DMS79 treated with DMSO at 0.1 percent for 48 hours (cell line): Measurements from ENCODE around the gene A1BG.
A peak's percentile ranks its signal among the peaks of the same experiment; 100 is the strongest.
"Not testable (repeated sequence)": the region's sequence is repeated elsewhere in the genome, so short reads cannot be mapped to it uniquely, and the experiment has no call there.

Source experiments
- DNase-seq: peaks from one replicate; lab custom pipeline; 2025; lab: John Stamatoyannopoulos, UW

A1BG gene

DNA sequence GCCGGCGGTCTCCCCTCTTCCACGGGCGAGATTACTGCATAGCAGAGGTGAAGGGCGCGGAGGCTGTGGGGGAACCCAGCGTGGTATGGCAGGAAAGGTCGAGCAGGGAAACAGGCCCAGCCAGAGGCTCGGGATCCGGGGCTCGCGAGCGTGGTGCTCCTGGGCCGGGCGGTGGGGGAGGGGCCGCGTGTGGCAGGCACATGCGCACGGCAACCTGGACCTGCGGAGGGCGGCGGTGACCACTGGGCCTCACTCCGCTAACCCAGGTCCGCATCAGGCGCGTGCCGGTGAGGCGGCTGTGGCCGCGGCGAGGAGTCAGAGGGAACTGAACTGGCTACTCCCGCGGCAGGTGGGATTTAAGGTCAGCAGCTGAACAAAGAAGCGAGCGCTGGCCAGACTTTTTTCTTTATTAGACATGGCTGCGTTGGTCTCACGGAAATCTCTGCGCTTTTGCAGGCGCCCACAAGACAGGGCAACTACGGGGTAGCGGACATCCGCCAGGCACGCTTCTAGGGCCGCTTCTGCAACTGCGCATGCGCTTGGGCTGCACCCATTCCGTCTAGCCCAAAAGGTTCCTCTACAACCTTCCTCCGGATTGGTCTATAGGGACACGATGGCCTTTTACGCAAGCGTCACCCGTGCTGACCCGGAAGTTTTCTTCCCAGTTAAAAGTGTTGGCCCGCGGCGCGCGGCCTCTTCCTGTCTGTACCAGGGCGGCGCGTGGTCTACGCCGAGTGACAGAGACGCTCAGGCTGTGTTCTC is 33.5 kb upstream of the A1BG start, which contains the start of gene RPS5:
Gene RPS5, plus strand, starts transcription at position 694 of the 762 bp plus-strand sequence. CDS start 869 bp downstream, outside the sequence.
- peak; percentile 97 for DNase-seq

DNA sequence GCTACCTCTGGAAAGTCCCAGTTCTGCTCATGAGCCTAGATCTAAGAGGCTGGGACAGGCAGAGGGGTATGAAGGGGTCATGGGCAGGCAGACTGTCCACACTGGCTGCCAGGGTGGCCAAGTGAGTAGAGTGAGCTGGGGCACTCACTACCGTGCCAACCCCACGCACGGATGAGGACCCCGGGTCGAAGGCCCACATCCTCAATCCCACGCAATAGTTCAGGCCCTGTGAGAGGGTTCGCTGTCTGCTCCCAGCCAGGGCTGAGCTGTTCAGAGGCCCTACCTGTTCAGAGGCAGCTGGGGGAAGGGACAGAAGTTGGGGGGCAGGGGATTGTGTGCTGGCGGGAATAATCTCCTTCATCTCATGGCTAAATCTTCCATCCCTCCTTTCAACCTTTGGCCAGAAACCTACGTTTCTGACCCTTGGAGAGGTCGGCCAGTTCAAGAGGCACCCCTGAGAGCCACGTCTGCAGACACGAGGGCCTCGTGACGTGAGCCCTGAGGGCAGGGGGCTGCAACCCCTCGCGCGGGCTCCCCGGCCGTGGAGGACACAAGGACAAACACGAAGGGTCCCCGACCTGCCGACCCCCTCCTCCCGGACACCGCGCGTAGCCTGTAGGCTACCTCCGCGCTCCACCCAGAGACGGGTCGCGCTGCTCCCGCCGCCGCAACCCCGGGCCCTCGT is 32.7 kb upstream of the A1BG start:
- peak; percentile 13 for DNase-seq

DNA sequence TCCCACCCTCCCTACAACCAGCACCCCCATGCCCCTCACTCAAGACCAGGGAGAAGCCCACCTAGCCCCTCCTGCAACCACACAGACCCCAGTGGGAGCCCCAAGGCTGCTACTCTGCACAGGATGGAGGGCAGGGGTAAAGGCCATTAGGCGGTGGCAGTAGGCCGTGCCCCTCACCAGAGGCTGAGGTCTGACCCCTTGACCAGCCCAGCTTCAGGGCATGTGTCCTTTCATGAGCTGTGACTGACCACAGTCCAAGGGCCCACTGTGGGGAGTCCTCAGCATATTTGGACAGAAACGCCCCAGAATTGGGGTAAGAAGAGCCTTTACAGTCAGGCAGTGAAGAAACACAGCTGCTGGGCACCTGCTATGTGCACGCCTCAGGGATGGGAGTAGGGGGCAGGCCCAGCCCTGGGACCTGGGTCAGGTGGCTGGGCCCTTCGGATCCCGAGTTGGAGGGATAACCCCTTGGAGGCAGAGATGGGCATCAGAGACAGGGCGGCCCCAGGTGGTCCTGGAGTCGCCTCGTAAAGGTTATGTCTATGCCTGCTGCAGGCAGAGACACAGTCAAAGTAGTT is 32.1 kb upstream of the A1BG start:
- no peak for DNase-seq

DNA sequence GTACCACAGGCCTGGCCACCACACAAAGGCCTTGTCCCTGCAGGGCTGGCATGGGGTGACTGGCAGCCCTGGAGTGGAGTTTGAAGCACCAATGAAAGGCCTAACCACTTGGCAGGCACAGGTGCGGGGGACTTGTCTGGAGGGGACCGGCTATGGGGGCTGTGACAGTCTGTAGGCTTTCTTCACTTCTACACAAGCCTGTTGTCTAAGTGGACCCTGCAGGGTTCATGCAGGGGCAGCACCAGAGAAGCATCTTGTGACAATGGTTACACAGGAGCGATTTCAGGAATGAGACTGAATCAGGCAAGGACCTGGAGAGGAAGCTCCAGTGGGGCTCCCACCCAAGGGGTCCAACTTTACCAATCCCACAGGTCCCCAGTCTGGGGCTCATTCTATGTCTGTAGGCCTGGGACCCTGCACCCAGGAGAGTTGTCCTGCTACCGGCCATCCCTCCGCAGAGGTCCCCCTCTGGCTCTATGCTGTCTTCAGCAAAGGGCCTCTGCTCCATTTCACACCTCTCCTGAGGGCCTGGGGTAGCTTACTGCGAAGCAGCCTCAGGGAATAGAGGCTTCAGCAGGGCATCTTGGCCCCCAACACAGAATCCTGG is 29.8 kb upstream of the A1BG start:
- no peak for DNase-seq

DNA sequence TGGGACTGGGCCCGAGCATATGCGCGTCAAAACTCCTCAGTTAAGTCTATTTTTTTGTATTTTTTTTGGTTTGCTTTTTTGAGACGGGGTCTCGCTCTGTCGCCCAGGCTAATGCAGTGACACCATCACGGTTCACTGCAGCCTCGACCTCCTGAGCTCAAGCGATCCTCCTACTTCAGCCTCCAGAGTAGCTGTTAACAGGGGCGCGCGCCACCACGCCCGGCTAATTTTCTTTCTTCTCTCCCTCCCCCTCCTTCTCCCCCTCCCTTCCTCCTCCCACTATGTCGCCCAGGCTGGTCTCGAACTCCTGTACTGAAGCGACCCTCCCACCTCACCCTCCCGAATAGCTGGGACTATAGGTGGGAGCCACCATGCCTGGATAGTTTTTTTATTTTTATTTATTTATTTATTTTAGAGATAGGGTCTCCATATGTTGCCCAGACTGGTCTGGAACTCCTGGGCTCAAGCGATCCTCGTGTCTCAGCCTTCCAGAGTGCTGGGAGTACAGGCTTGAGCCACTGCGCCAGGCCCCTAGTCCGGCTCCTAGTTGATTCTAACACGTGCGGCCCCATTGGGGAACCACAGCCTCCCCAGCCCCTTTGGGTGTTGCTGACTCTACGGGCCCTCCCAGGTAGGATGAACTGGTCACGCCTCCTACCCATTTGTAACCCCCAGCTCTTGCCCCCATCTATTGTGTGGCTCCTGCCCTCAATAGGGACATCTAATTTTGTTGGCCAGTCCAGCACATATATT is 28.3 kb upstream of the A1BG start:
- DNase-seq: no peak

DNA sequence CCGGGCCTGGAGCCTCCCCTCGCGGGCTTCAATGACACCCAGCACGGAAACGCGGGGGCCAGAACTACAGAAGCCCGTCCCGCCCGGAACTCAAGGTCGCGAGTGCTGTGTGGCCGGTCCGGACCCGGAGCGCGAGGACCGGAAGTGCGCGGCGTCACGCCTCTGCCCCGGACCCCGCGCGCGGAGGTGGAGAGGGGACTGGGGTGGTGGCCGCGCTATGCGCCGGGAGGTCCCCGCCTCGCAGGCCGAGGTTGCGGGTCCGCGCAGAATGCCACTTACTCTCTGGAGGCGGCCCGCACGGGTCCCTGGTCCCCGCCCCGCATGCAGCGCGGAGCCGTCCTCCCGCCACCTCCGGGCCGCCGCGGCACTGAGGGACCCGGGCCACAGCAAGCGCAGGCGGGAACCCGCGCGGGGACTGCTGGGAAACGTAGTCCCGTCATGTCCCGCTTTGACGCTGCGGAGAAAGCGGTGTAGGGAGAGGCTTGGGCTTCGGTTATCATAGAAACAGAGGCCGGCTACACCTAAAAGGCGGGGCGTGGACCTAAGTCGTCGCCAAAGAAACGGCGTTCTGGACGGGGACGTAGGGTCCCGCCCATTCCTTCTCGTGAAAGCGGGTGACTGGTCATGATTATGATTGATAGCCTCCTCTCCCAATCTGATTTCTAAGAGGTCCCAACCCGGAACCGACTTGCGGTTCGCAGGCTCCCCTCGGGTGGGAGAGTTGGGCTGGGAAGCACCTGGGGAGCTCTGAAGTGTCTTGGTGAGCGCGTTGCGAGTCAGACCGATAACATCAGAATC is 27.6 kb upstream of the A1BG start, which contains the start of gene ZNF837:
Gene ZNF837, minus strand, starts transcription at position 369 of the 798 bp plus-strand sequence. CDS start 11,698 bp downstream, outside the sequence.
- DNase-seq: peak; percentile 99

DNA sequence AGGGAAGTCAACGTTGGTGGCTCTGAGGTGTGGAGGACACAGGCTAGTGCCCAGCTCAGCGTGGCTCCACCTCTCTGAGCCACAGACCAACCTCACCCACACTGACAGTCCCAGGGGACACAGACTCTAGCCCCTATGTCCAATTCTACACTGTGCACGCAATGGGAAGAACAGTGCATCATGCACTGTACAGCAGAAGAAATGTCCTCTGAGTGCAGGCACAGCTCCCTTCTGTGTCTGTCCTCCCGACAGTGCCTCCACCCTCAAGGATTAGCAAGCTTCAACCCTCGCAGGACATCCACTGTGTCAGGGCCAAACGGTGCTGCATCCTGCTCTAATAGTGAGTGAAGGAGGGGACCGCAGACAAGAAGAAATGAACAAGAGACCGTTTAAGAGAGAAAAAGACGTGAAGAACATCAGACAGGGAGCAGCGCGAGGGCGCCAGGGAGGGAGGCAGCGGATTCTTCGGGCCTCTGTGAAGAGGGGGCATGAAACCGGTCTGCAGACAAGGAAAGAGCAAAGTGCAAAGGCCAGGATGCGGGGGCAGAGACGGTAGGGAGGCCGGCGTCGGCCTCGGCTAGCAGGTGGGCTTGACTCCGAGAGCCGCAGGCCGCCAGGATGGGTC is 26.9 kb upstream of the A1BG start:
- peak; percentile 51 for DNase-seq

DNA sequence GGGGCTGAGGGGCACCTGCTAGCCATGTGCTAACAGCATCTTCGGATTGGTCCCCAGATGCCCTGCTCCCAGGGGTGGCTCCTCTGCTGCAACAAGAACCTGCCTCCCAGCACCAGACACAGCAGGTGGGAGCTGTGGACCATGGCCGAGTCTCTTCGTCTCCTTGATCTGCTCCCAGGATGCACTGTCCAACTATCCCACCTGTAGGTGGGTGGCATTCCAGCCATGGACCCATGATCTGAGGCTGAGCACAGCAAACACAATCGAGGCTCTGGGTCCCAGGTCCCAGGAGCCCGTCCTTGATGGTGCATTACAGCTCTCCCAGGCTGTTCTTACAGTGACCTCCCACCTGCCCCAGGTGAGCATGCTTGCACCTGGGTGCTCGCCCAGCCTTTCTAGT is 26.0 kb upstream of the A1BG start:
- DNase-seq: no peak

DNA sequence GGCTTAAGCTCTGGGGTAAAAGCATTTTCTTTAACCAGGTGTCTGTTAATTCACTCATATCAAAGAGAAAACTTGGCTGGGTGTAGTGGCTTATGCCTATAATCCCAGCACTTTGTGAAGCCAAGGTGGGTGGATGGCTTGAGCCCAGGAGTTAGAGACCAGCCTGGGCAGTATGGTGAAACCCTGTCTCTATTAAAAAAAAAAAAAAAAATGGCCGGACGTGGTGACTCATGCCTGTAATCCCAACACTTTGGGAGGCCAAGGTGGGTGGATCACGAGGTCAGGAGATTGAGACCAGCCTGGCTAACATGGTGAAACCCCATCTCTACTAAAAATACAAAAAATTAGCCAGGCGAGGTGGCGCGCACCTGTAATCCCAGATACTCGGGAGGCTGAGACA is 23.4 kb upstream of the A1BG start:
- not testable (repeated sequence) for DNase-seq

DNA sequence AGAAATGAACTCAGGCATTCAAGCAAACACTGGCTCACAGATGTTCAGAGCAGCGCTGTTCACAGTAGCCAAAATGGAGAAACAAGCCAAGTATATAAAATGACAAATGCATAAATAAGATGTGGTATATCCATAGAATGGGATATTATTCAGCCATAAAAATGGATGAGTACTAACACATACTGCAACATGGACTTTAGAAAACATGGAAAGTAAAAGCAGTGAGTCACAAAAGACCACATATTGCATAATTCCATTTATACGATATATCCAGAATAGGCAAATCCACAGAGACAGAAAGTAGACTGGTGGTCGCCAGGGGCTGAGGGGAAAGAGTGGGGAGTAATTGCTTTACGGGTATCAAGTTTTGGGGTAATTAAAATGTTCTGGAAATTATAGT is 20.9 kb upstream of the A1BG start:
- no peak for DNase-seq

DNA sequence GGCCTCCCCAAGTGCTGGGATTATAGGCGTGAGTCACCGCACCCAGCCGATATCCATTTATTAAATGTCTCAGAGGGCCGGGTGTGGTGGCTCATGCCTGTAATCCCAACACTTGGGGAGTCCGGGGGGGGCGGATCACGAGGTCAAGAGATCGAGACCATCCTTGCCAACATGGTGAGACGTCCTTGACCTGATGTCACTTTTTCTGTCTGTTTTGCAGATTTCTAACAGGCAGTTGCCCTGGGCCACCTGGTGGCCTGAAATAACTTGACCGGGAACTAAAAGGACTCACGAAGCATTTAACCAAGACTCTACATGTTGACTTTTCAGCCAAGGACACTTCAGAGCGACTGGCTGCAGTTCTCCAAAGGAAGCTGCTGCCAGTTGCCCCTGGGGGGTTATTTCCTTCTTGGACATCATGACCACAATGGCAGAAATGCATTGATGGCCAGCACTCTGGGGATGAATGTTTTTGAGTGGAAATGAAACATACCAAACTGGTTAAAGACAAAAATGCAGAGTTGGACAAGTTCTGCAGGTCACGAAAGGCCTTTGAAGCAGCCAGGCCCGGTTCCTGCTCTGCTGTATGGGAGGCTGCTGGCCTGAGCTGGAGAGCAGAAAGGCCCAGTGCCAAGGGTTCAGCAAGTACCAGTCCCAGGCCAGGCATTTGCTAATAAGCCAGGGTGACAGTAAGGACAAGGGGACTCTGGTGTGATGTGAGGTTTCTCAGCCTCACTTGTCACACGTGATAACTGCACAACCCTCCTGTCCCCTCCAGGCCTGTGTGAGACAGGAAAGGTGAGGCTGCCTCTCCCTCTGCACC is 19.2 kb upstream of the A1BG start:
- no peak for DNase-seq

DNA sequence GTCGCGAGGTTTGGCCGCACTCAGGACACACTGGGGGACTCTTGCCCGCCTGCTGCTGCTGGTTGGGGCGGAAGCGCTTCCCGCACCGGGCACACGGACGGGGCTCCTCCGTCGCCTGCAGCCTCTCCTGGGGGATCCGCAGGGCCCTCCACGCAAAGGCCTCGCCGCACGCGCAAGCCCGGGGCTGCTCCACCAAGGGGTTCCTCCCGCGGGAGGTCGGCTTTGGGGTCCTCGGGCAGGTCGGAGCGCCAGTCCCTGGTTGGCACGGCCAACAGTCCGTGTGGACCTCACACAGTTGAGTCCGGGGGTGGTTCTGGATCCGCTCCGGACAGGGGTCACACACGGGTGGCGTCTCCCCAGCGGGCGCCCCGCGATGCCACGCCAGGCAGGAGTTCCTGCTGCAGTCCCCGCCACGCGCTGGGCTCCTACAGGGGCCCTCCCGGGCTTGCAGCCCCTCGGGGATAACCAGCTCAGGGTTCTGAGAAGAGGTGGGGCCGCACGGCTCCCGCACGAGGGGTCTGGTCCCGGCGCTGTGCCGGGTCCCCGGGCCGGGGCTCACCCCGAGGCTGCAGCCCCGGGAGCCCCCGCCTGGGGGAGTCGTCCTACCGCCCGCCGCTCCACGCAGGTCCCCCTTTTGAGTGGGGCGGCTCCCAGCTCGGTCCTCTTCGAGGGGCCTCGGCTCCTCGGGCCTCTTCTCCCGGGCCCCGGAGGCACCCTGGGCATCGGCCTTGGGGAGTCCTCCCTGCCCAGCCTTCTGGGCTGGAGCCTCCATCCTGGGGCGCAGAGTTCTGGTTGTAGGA is 15.5 kb upstream of the A1BG start:
- no peak for DNase-seq

DNA sequence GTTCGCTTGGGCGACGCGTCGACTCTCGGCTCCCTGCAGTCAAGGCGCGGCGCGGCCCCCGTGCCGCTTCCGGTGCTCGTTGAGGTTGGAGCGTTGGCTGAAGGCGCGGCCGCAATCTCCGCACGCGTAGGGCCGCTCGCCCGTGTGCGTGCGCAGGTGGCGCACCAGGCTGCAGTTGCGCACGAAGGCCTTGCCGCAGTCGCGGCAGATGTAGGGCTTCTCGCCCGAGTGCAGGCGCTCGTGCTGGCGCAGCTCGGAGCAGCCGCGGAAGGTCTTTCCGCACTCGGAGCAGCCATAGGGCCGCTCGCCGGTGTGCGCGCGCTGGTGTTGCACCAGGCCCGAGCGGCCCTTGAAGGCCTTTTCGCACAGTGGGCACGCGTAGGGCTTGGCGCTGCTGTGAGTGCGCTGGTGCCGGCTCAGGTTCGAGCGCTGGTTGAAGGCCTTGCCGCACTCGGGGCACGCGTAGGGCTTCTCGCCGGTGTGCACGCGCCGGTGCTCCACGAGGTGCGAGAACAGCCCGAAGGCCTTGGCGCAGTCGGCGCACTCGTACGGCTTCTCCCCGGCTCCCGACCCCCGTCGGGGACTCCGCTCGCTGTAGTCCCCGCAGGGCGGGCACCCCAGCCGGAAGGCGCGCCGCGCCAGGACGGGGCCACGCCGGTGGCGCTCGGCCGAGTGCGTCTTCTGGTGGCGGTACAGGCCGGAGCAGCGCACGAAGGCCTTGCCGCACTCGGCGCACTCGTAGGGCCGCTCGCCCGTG is 14.6 kb upstream of the A1BG start:
- DNase-seq: no peak

DNA sequence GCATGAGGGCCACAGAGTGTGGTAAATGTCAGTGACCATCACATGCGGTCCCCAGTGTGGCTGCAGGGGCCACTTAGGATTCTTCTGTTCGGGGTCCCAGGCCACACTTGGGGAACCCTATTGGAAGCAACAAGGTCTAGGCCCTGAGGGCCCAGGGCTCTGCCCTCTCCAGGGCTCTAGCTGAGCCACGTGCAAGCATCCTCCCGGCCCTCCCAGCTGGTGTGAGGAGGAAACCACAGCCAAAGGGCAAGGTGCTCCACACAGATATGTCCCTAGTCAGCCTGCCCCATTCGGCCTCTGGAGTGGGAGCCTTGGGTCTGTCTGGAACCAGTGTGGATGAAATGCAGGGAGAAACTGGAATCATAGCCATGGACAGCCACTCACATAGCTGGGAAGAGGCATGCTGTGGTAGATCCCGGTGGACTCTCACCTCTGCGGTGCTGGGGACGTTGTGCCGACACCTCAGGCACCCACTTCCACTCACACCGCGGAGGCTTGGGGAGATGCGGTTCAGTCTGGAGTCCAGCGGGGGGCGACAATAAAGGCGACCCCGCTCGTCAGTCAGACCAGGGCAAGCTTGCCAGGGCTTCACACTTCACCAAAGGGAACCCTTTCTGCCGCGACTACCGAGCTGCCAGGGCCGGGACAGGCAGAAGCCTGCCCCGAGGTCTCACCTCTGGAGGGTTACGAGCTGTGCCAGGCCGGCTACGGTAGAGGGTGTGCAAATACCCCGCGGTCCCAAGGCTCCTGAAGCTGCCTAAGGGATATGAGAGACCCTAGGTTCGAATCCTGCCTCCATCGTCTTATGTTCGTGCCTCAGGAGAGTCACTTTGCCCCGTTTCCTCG is 13.5 kb upstream of the A1BG start:
- no peak for DNase-seq

DNA sequence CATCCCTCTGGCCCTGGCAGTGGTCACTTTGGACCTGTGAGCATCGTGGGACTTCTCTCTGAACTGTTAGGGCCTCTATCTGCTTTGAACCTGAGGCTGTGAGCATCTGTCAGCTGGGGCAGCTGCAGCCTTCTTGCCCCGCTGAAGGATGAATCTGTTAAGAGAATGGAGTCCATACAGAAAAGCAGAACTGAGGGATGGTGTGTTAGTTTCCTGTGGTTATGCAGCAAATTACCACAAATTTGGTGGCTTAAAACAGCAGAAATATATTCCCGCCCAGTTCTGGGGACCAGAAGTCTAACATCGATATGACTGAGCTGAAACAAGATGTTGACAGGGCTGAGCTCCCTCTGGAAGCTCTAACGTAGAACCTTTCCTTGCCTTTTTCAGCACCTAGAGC is 10.9 kb upstream of the A1BG start:
- DNase-seq: no peak

DNA sequence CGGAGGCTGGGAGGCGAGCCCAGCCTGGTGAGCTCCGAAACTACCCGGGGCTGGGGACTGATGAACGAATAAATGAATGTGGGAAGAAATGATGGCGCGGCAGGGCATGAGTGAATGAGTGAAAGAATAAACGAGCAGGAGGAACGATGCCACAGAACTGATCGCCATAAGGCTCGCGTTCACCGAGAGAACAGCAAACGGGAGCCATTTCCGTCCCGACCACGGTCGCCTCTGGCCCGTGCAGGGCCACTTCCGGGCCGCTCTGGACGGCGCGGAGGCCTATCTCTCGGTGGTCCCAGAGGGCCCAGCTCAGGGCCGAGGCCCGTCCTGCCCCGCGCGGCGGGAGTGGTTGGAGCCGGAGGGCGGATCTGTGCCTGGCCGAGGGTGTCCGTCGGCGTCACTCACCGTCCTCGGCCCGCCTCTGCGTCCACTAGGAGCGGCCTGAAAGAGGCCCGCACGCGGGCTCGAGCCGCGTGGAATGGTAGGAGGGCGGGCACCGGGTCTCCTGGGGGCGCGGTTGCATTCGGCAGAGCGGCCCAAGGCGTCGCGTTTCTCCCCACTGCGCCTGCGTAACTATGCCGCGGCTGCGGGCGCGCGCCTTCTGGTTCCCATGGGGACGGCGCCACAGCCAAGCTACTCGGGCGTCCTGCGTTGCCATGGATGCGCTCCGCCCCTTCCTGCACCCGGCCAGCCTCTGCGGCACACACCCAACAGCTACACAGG is 9.1 kb upstream of the A1BG start, which contains the start of gene ZNF497:
Gene ZNF497, minus strand, starts transcription at position 480 of the 723 bp plus-strand sequence. CDS start 5,116 bp downstream, outside the sequence.
- DNase-seq: peak; percentile 91
